Measurements from ENCODE around the gene SNX19.

DNA sequence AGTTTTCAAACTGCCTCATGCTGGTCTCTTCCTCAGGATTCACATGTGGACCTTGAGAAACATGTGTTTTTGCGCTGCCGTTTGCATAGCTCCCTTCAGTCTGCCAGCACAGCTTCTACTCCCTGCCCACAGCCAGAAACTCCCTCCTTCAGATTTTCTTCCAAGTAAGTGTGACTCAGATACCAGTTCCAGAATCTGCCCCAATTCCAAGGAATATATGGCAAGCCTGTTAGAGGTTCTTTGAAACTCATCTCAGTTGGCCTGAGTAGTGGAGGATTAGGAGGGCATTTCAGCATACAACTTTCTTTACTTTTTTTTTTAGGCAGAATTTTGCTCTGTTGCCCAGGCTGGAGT lies 67.1 kb downstream of the SNX19 start:
- TF ChIP-seq, protein P1, sequence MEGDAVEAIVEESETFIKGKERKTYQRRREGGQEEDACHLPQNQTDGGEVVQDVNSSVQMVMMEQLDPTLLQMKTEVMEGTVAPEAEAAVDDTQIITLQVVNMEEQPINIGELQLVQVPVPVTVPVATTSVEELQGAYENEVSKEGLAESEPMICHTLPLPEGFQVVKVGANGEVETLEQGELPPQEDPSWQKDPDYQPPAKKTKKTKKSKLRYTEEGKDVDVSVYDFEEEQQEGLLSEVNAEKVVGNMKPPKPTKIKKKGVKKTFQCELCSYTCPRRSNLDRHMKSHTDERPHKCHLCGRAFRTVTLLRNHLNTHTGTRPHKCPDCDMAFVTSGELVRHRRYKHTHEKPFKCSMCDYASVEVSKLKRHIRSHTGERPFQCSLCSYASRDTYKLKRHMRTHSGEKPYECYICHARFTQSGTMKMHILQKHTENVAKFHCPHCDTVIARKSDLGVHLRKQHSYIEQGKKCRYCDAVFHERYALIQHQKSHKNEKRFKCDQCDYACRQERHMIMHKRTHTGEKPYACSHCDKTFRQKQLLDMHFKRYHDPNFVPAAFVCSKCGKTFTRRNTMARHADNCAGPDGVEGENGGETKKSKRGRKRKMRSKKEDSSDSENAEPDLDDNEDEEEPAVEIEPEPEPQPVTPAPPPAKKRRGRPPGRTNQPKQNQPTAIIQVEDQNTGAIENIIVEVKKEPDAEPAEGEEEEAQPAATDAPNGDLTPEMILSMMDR (IDR thresholded peaks at IDR 0.05; ENCODE audit: low read length) = no peak
- no peak for TF ChIP-seq EZH2 (IDR thresholded peaks at IDR 0.05; ENCODE audit: borderline replicate concordance, low read length)

Data from OCI-LY1 (cell line).